Measurements from ENCODE around the gene CEP126.

Gene CEP126

GRCh38 chr11:102014756-102015155 is 99.9 kb downstream of the CEP126 start:
- no peak for DNase-seq

GRCh38 chr11:102017026-102017425 is 102.2 kb downstream of the CEP126 start:
- no peak for DNase-seq

- DNase-seq, result no peak
Observed at GRCh38 chr11:102026217-102026616, 111.4 kb downstream of the CEP126 start.

GRCh38 chr11:102026959-102027358 is 112.1 kb downstream of the CEP126 start:
- DNase-seq, result no peak

- no peak for DNase-seq
Observed at GRCh38 chr11:102036757-102037156, 121.9 kb downstream of the CEP126 start.

- no peak for DNase-seq
Observed at GRCh38 chr11:102046841-102047240, 132.0 kb downstream of the CEP126 start.

GRCh38 chr11:102047305-102047924 is 132.6 kb downstream of the CEP126 start, which contains the start of gene CFAP300:
Gene CFAP300, plus strand, starts transcription at chr11:102047437. Its CDS starts 34 bp downstream, at chr11:102047471.
- peak; percentile 80 to 92 for DNase-seq
